T-helper 2 cell treated with Interferon-gamma antibody and Interleukin-4, amounts not matched to agents 5 μg/mL and 100 μg/mL, for 36 hours (primary cell): ENCODE measurements around the gene GNB1L.

Experiments used
- DNase-seq: peaks from one replicate; pipeline ENCODE4 v3.0.0; 2021; ENCODE audit warnings: low spot score
- H3K27ac Mint-ChIP-seq: one replicate; pipeline ENCODE4 v1.8.0; 2021; ENCODE audit warnings: mild to moderate bottlenecking, mixed read lengths
- H3K27me3 Mint-ChIP-seq: one replicate; pipeline ENCODE4 v1.8.0; 2021; ENCODE audit warnings: low read depth, mixed read lengths
- H3K36me3 Mint-ChIP-seq: one replicate; pipeline ENCODE4 v1.8.0; 2021; ENCODE audit warnings: low read depth, mixed read lengths
- H3K4me1 Mint-ChIP-seq: one replicate; pipeline ENCODE4 v1.8.0; 2021; ENCODE audit warnings: low read depth, mixed read lengths
- H3K4me3 Mint-ChIP-seq: one replicate; pipeline ENCODE4 v1.8.0; 2022; ENCODE audit warnings: mild to moderate bottlenecking, moderate library complexity, mixed read lengths
- H3K9me3 Mint-ChIP-seq: one replicate; pipeline ENCODE4 v1.8.0; 2021; ENCODE audit warnings: mixed read lengths

The GNB1L gene

GRCh38 chr22:19825904-19826618 is 28.6 kb downstream of the GNB1L start:
- Mint-ChIP-seq H3K36me3 (no peaks in the 10 kb centered on the region), H3K4me1 (no peaks in the 10 kb centered on the region)

GRCh38 chr22:19824926-19825339 is 29.7 kb downstream of the GNB1L start:
- no peak overlapping the region for H3K27ac Mint-ChIP-seq
- no peaks in the 10 kb centered on the region for H3K27me3 Mint-ChIP-seq
- no peak for DNase-seq
- no peaks in the 10 kb centered on the region for H3K9me3 Mint-ChIP-seq
- no peaks in the 10 kb centered on the region for H3K4me1 Mint-ChIP-seq
- no peaks in the 10 kb centered on the region for H3K36me3 Mint-ChIP-seq
- no peak overlapping the region for H3K4me3 Mint-ChIP-seq

More at GRCh38 chr22:19825904-19826618, 28.6 kb downstream of the GNB1L start:
- no peak overlapping the region for H3K4me3 Mint-ChIP-seq
- no peak for DNase-seq
- H3K27me3 Mint-ChIP-seq, result no peaks in the 10 kb centered on the region
- no peak overlapping the region for H3K27ac Mint-ChIP-seq
- H3K9me3 Mint-ChIP-seq, result no peaks in the 10 kb centered on the region

- H3K4me3 Mint-ChIP-seq, result no peak overlapping the region
- H3K27me3 Mint-ChIP-seq, result no peaks in the 10 kb centered on the region
- no peaks in the 10 kb centered on the region for H3K36me3 Mint-ChIP-seq
- no peaks in the 10 kb centered on the region for H3K4me1 Mint-ChIP-seq
- DNase-seq, result no peak
- H3K27ac Mint-ChIP-seq, result no peak overlapping the region
- no peaks in the 10 kb centered on the region for H3K9me3 Mint-ChIP-seq
These were observed 30.3 kb downstream of the GNB1L start for GRCh38 chr22:19824212-19824925.

- Mint-ChIP-seq H3K4me3 (no peak overlapping the region), H3K36me3 (no peaks in the 10 kb centered on the region), H3K4me1 (no peaks in the 10 kb centered on the region), H3K27ac (no peak overlapping the region), H3K9me3 (no peaks in the 10 kb centered on the region), H3K27me3 (no peaks in the 10 kb centered on the region)
- DNase-seq, result no peak
These were observed 30.8 kb downstream of the GNB1L start for GRCh38 chr22:19823902-19824211.

GRCh38 chr22:19823191-19823901 is 31.3 kb downstream of the GNB1L start:
- Mint-ChIP-seq H3K27ac (no peak overlapping the region), H3K4me3 (no peak overlapping the region), H3K4me1 (no peaks in the 10 kb centered on the region), H3K36me3 (no peaks in the 10 kb centered on the region), H3K9me3 (no peaks in the 10 kb centered on the region), H3K27me3 (no peaks in the 10 kb centered on the region)
- no peak for DNase-seq

GRCh38 chr22:19822301-19823117 is 32.2 kb downstream of the GNB1L start:
- H3K4me3 Mint-ChIP-seq, result no peak overlapping the region
- no peaks in the 10 kb centered on the region for H3K27me3 Mint-ChIP-seq
- H3K27ac Mint-ChIP-seq, result no peak overlapping the region

GRCh38 chr22:19821523-19822300 is 33.0 kb downstream of the GNB1L start:
- no peak overlapping the region for H3K4me3 Mint-ChIP-seq
- no peaks in the 10 kb centered on the region for H3K36me3 Mint-ChIP-seq
- H3K4me1 Mint-ChIP-seq, result no peaks in the 10 kb centered on the region
- DNase-seq, result no peak
- no peak overlapping the region for H3K27ac Mint-ChIP-seq
- no peaks in the 10 kb centered on the region for H3K9me3 Mint-ChIP-seq
- no peaks in the 10 kb centered on the region for H3K27me3 Mint-ChIP-seq

More at GRCh38 chr22:19822301-19823117, 32.2 kb downstream of the GNB1L start:
- Mint-ChIP-seq H3K36me3 (no peaks in the 10 kb centered on the region), H3K9me3 (no peaks in the 10 kb centered on the region), H3K4me1 (no peaks in the 10 kb centered on the region)
- DNase-seq, result no peak

GRCh38 chr22:19820880-19821522 is 33.7 kb downstream of the GNB1L start:
- Mint-ChIP-seq H3K9me3 (no peaks in the 10 kb centered on the region), H3K27me3 (no peaks in the 10 kb centered on the region), H3K4me1 (no peaks in the 10 kb centered on the region), H3K36me3 (no peaks in the 10 kb centered on the region), H3K27ac (no peak overlapping the region), H3K4me3 (no peak overlapping the region)
- no peak for DNase-seq

- no peak for DNase-seq
- Mint-ChIP-seq H3K4me1 (no peaks in the 10 kb centered on the region), H3K27ac (no peak overlapping the region), H3K27me3 (no peaks in the 10 kb centered on the region), H3K9me3 (no peaks in the 10 kb centered on the region), H3K36me3 (no peaks in the 10 kb centered on the region), H3K4me3 (no peak overlapping the region)
These were observed 34.5 kb downstream of the GNB1L start for GRCh38 chr22:19819911-19820879.

- DNase-seq, result no peak
- Mint-ChIP-seq H3K9me3 (no peaks in the 10 kb centered on the region), H3K4me1 (no peaks in the 10 kb centered on the region), H3K36me3 (no peaks in the 10 kb centered on the region), H3K27me3 (no peaks in the 10 kb centered on the region), H3K4me3 (no peak overlapping the region), H3K27ac (no peak overlapping the region)
These were observed 35.3 kb downstream of the GNB1L start for GRCh38 chr22:19819208-19819910.

- H3K9me3 Mint-ChIP-seq, result no peaks in the 10 kb centered on the region
- H3K36me3 Mint-ChIP-seq, result no peaks in the 10 kb centered on the region
- no peak overlapping the region for H3K4me3 Mint-ChIP-seq
- DNase-seq, result no peak
- no peaks in the 10 kb centered on the region for H3K4me1 Mint-ChIP-seq
- no peaks in the 10 kb centered on the region for H3K27me3 Mint-ChIP-seq
- no peak overlapping the region for H3K27ac Mint-ChIP-seq
These were observed 36.1 kb downstream of the GNB1L start for GRCh38 chr22:19818324-19819207.
